Pancreas (tissue), 10 donors: ENCODE measurements around the gene GPX2. TPM values are rescaled to one million over a fixed set of nuclear protein-coding genes. Genes with fewer than 3 reads are reported as not detected.
A peak's percentile ranks its signal among the peaks of the same experiment; 100 is the strongest.

Experiments used
- ATAC-seq, 4 donors: fragments of 200-7000 bp; cut with Tn5 transposase; one replicate each; pipeline versions ENCODE4 v1.8.0 to v1.9.1; 2020; ENCODE audit warnings: mild to moderate bottlenecking in 4 of 4, moderate library complexity in 4 of 4
- DNase-seq, 6 donors: peaks; one replicate each; pipeline ENCODE4 v3.0.0-alpha.2; 2020
- FAIRE-seq: peaks from 2 replicates; lab custom pipeline; 2012; peaks lifted over from hg19 to GRCh38; lab: Jason Lieb, UNC
- H3K27ac ChIP-seq, 4 donors: fragments of 200-600 bp; sonication (generic); 1 replicate in 3 of 4; 2 replicates in 1 of 4; pipeline versions ENCODE4 v1.5.0 to v1.8.0; 2020
- H3K27me3 ChIP-seq, 4 donors: fragments of 200-600 bp; one replicate each; pipeline ENCODE4 v1.8.0; 2021
- H3K36me3 ChIP-seq, 3 donors: fragments of 200-600 bp; sonication (generic) in 1 of 3; one replicate each; pipeline versions ENCODE4 v1.5.0 to v1.8.0; 2020 to 2021
- H3K4me1 ChIP-seq, 3 donors: fragments of 200-600 bp; one replicate each; pipeline ENCODE4 v1.8.0; 2021
- H3K4me3 ChIP-seq, 4 donors: fragments of 200-600 bp; sonication (generic) in 2 of 4; one replicate each; pipeline versions ENCODE4 v1.5.0 to v1.8.0; 2020 to 2021
- H3K9me3 ChIP-seq, 4 donors: fragments of 200-600 bp; one replicate each; pipeline ENCODE4 v1.8.0; 2021
- CTCF ChIP-seq, 4 donors: fragments of 200-600 bp; sonication (generic) in 3 of 4; IDR thresholded peaks; one replicate each; pipeline versions ENCODE4 v1.5.0 to v1.8.0; 2021; ENCODE audit warnings: antibody characterized with exemption in 4 of 4
- WGBS, 2 donors: extraction: QIAGEN DNeasy Blood & Tissue Kit; methylation state at CpG; one replicate each; pipeline ENCODE4 v1.1.7; 2013; 5-methylcytosine and 5-hydroxymethylcytosine counted together
- intact Hi-C, 3 donors: fragments of 100-400 bp; cut with DNase I; formaldehyde crosslinking; loops; one replicate each; pipeline versions ENCODE4 v1.11.1 to v1.14.2; 2022
- polyA plus RNA-seq, 2 donors: library from polyadenylated mRNA; stranded (reverse); fragments of 200-250 nt; gene quantifications; one replicate each; pipeline ENCODE4 v1.2.3, GENCODE V29; 2013
- total RNA-seq, 6 donors: library from RNA; stranded (reverse); fragmentation: NEBNext Ultra II Directional in 4 of 6; extraction: Animal tissue kit (Norgen Biotek cat#: 25700) in 4 of 6; gene quantifications; one replicate each; pipeline versions ENCODE4 v1.2.1 to v1.2.4, GENCODE V29; 2021 to 2023
- donor health status: healthy with polysubstance abuse.
- donor health status: DM: no; HTN: no; CAD: no; lungs with moderate emphysema.
- donor health status: DM: no; HTN: no; CAD: no.
- donor health status: control.
- donor health status: control.
- donor health status: Bipolar disorder and iron deficiency.
- donor health status: DM: yes; HTN: yes; CAD: no.
- donor health status: DM: no; HTN: no; CAD: no.
- donor health status: DM: no; HTN: no; CAD: no.
- donor health status: DM: yes; HTN: yes; CAD: no.

Gene GPX2
- total and polyA plus RNA-seq, 8 donors, result 2.6 to 41.9 (median 11.1) TPM

- intact Hi-C loops, result no loop called here
- Histone ChIP-seq H3K27ac (no peak overlapping the region), H3K27me3 (no peaks in the 10 kb centered on the region), H3K4me3 (no peak overlapping the region), H3K36me3 (no peaks in the 10 kb centered on the region), H3K4me1 (peaks cover 0 to 8% (median 0%) of the 10 kb centered on the region in 3 donors), H3K9me3 (no peaks in the 10 kb centered on the region)
- ATAC-seq, result no peak
- no peak for FAIRE-seq
- WGBS, 2 donors, result 80 to 87% methylated on average over 15 of the region's 15 CpGs
- TF ChIP-seq CTCF (IDR thresholded peaks at IDR 0.05), result no peak
- DNase-seq, result no peak
Observed at GRCh38 chr14:64965356-64966000, 22.9 kb upstream of the GPX2 start.

GRCh38 chr14:64963611-64964010 is 21.1 kb upstream of the GPX2 start:
- Histone ChIP-seq H3K4me3 (no peak overlapping the region), H3K27ac (no peak overlapping the region), H3K27me3 (no peaks in the 10 kb centered on the region), H3K36me3 (no peaks in the 10 kb centered on the region), H3K4me1 (peaks cover 0 to 7% (median 0%) of the 10 kb centered on the region in 3 donors), H3K9me3 (no peaks in the 10 kb centered on the region)
- DNase-seq (no peak), FAIRE-seq (no peak), ATAC-seq (no peak)
- intact Hi-C loops, result no loop called here
- TF ChIP-seq CTCF (IDR thresholded peaks at IDR 0.05), result no peak
- WGBS, 2 donors, result 71 to 82% methylated on average over 1 of the region's 1 CpG

GRCh38 chr14:64960762-64961276 is 18.3 kb upstream of the GPX2 start:
- Histone ChIP-seq H3K4me1 (peaks cover 0 to 7% (median 0%) of the 10 kb centered on the region in 3 donors), H3K9me3 (no peaks in the 10 kb centered on the region), H3K4me3 (no peak overlapping the region), H3K27me3 (no peaks in the 10 kb centered on the region), H3K27ac (no peak overlapping the region), H3K36me3 (no peaks in the 10 kb centered on the region)
- no peak for TF ChIP-seq CTCF (IDR thresholded peaks at IDR 0.05)
- intact Hi-C loops, result no loop called here
- ATAC-seq (peak; percentile 57 to 86 (median 80)), FAIRE-seq (no peak), DNase-seq (peak in 3 of 6 donors; percentile 27 to 42 (median 35))
- 26 to 28% methylated on average over 5 of the region's 5 CpGs for WGBS, 2 donors

GRCh38 chr14:64958743-64959142 is 16.2 kb upstream of the GPX2 start:
- Histone ChIP-seq H3K4me1 (peaks cover 0 to 7% (median 0%) of the 10 kb centered on the region in 3 donors), H3K27me3 (no peaks in the 10 kb centered on the region), H3K4me3 (no peak overlapping the region), H3K9me3 (no peaks in the 10 kb centered on the region), H3K27ac (no peak overlapping the region), H3K36me3 (no peaks in the 10 kb centered on the region)
- WGBS, 2 donors, result 89 to 96% methylated on average over 5 of the region's 5 CpGs
- peak in 1 of 6 donors; percentile 30 for DNase-seq
- intact Hi-C loops, result no loop called here
- no peak for FAIRE-seq
- ATAC-seq, result no peak
- no peak for TF ChIP-seq CTCF (IDR thresholded peaks at IDR 0.05)

- DNase-seq, result peak in 1 of 6 donors; percentile 6
- 89 to 95% methylated on average over 2 of the region's 2 CpGs for WGBS, 2 donors
- no peak overlapping the region for H3K27ac ChIP-seq
- TF ChIP-seq CTCF (IDR thresholded peaks at IDR 0.05), result no peak
- no peak for FAIRE-seq
- H3K9me3 ChIP-seq, result no peaks in the 10 kb centered on the region
- intact Hi-C loops, result no loop called here
- ATAC-seq, result no peak
- no peaks in the 10 kb centered on the region for H3K36me3 ChIP-seq
- H3K4me1 ChIP-seq, result peaks cover 0 to 7% (median 0%) of the 10 kb centered on the region in 3 donors
- no peaks in the 10 kb centered on the region for H3K27me3 ChIP-seq
- H3K4me3 ChIP-seq, result no peak overlapping the region
Observed at GRCh38 chr14:64958201-64958600, 15.7 kb upstream of the GPX2 start.
